Measurements from ENCODE around the gene SPAG16. TPM values are rescaled to one million over a fixed set of nuclear protein-coding genes. Genes with fewer than 3 reads are reported as not detected.

Gene SPAG16
- total RNA-seq, 1 experiment from 2014 or later: 17.3 TPM

DNA sequence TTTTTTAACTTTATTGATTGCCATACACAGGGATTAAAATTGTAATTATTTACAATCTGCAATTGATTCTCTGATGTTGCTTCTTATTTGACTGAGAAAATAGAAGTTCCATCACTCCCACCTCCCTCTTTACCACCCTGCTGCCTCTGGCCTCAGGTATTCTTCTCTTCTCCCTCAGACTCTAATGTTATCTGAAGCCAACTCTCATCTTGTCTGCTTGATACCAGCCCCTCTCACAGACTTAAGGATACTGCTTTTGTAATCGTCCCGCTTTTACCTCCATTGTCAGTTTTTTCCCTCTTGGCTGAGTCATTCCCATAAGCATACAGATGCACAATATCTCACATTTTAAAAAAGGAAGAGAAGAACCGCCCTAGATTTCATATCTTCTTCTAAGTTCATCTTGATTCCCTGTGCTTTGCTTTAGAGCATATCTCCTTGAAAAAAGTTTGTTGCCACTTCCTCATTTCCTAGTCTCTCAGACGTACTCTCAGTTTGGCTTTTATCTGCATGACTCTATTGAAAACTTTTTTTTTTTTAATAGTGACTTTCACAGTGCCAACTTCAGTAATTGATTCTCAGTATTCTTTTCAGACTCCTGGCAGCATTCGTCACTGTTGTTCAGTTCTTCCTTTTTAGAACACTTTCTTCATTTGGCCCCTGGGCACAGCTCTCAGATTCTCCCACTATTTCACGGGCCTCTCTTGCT is 31.1 kb downstream of the SPAG16 start:
- no peak overlapping the region for H3K9ac ChIP-seq (ENCODE audit: extremely low read depth, insufficient read length, low read length)
- no peak overlapping the region for H2BK120ac ChIP-seq (ENCODE audit: low read depth, low read length, poor library complexity, severe bottlenecking)
- TF ChIP-seq, protein P1, sequence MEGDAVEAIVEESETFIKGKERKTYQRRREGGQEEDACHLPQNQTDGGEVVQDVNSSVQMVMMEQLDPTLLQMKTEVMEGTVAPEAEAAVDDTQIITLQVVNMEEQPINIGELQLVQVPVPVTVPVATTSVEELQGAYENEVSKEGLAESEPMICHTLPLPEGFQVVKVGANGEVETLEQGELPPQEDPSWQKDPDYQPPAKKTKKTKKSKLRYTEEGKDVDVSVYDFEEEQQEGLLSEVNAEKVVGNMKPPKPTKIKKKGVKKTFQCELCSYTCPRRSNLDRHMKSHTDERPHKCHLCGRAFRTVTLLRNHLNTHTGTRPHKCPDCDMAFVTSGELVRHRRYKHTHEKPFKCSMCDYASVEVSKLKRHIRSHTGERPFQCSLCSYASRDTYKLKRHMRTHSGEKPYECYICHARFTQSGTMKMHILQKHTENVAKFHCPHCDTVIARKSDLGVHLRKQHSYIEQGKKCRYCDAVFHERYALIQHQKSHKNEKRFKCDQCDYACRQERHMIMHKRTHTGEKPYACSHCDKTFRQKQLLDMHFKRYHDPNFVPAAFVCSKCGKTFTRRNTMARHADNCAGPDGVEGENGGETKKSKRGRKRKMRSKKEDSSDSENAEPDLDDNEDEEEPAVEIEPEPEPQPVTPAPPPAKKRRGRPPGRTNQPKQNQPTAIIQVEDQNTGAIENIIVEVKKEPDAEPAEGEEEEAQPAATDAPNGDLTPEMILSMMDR (conservative IDR thresholded peaks at IDR 0.05): no peak
- no peak overlapping the region for H2BK5ac ChIP-seq (ENCODE audit: insufficient read length, low read length)
- H3K79me2 ChIP-seq (ENCODE audit: insufficient read depth, low read length): no peaks in the 10 kb centered on the region
- H3K79me1 ChIP-seq (ENCODE audit: insufficient read depth, low read depth, low read length, poor library complexity, severe bottlenecking): no peaks in the 10 kb centered on the region
- no peak overlapping the region for H3K18ac ChIP-seq (ENCODE audit: insufficient read length, low read depth, low read length)
- H3K4ac ChIP-seq (ENCODE audit: low read depth, low read length): no peak overlapping the region
- no peaks in the 10 kb centered on the region for H3K4me1 ChIP-seq (ENCODE audit: insufficient read depth, low read length)
- no peak overlapping the region for H3K4me2 ChIP-seq (ENCODE audit: insufficient read depth, insufficient read length, low read length)
- H2AK5ac ChIP-seq (ENCODE audit: insufficient read length, low read length): no peak overlapping the region
- H3K9me3 Mint-ChIP-seq: no peaks in the 10 kb centered on the region
- no peak overlapping the region for H3K14ac ChIP-seq (ENCODE audit: insufficient read depth, low read length)
- H3K4me1 Mint-ChIP-seq: no peaks in the 10 kb centered on the region
- no peak overlapping the region for H4K8ac ChIP-seq (replicated peaks; ENCODE audit: insufficient read length, low read depth, low read length)
- WGBS (ENCODE audit: extremely low coverage, insufficient read length, low lambda C conversion rate): no CpG with 5 or more reads among the region's 6 CpGs
- H4K91ac ChIP-seq (ENCODE audit: insufficient read length, low read depth, low read length): no peak overlapping the region
- H3T11ph ChIP-seq (ENCODE audit: low read length): no peak overlapping the region
- no peaks in the 10 kb centered on the region for H3K23me2 ChIP-seq (ENCODE audit: insufficient read length, low read depth, low read length, poor library complexity, severe bottlenecking)
- peaks cover 0 to 10% (median 9%) of the 10 kb centered on the region in 3 experiments; a peak in 4 of 7 replicates for H3K36me3 Mint-ChIP-seq (ENCODE audit: insufficient read depth in 1 of 3, low read depth in 3 of 3)
- H4K20me1 ChIP-seq (ENCODE audit: control insufficient read depth, insufficient read depth, insufficient read length): no peaks in the 10 kb centered on the region
- H2BK12ac ChIP-seq (ENCODE audit: insufficient read length, low read depth, low read length): no peak overlapping the region
- no peak overlapping the region for H2BK15ac ChIP-seq (ENCODE audit: low read depth, low read length)
- no peak overlapping the region for H2AFZ ChIP-seq (ENCODE audit: low read length)
- H2BK20ac ChIP-seq (ENCODE audit: low read depth, low read length, poor library complexity, severe bottlenecking): no peak overlapping the region
- H3K23ac ChIP-seq (ENCODE audit: insufficient read length, low read depth, low read length): no peak overlapping the region
- H3K27me3 ChIP-seq (ENCODE audit: insufficient read depth, low read length): no peaks in the 10 kb centered on the region
- H4K5ac ChIP-seq (ENCODE audit: insufficient read length, low read depth, low read length): no peak overlapping the region
- no peaks in the 10 kb centered on the region for H3K9me3 ChIP-seq (ENCODE audit: control insufficient read depth, low read depth, low read length)
- no peak overlapping the region for H3K56ac ChIP-seq (ENCODE audit: insufficient read length, low read depth, low read length)
- no peak for DNase-seq
- H3K27ac Mint-ChIP-seq: peak overlapping the region in 1 of 3 experiments; percentile 24; a peak in 1 of 7 replicates
- no peaks in the 10 kb centered on the region for H3K27me3 Mint-ChIP-seq (ENCODE audit: low read depth)
- no peak overlapping the region for H3K27ac ChIP-seq (ENCODE audit: insufficient read length, low read depth, low read length)
- no peak overlapping the region for H3K4me3 Mint-ChIP-seq

Measured in H9 (cell line).